Measurements from ENCODE around the gene APIP.

APIP gene

GRCh38 chr11:34881900-34882299 is 34.3 kb downstream of the APIP start:
- DNase-seq = no peak

GRCh38 chr11:34877375-34877975 is 38.7 kb downstream of the APIP start:
- DNase-seq = no peak

- DNase-seq = no peak
Observed at GRCh38 chr11:34874202-34874601, 42.0 kb downstream of the APIP start.

DNA sequence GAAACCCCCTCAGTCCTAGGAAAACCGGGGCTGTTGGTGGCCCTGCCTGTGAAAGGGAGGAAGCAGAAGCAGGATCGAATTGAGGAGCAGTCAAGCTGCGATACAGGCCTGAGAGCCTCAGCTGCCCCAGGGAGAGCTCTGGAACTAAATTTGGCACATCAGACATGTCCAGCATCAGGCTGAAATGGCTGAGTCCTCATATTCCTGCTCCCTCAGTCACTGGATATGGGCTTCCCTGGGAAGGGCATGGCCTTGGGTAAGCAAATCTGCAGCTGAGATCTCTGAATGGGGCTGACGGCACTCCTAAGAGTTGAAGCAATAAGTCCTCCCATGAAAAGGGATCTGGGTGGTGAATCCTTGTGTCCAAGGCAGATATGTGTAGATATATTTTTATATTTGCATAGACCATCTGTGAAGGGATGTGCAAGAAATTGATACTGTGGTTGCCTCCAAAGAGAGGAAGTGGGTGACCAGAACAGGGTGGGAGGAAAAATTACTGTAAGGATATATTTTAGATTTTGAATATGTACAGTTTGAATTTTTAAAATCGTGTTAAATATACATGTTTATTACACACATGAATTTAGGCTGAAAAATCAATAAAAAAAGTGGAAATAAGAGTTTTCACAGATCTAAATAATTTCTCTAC is 45.5 kb downstream of the APIP start:
- no peak for DNase-seq

DNA sequence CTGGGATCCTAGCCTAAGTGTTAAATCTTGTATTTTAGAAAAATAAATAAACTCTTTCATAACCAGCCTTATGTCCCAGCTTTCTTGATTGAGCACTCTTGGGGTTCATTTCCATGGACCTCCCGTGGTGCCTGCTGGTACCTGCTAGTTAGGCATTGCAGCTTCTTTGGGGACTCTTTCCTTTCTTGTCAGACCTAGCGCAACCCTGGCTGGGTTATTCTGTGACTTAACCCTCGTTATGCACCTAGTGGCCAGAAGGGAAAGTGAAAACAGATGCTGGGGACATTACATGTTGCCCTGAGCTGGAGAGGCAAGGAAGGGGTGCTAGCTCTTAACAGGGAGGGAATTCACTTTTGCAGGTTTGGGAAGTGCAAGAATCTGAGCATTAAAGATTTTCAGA is 46.8 kb downstream of the APIP start:
- DNase-seq = no peak

DNA sequence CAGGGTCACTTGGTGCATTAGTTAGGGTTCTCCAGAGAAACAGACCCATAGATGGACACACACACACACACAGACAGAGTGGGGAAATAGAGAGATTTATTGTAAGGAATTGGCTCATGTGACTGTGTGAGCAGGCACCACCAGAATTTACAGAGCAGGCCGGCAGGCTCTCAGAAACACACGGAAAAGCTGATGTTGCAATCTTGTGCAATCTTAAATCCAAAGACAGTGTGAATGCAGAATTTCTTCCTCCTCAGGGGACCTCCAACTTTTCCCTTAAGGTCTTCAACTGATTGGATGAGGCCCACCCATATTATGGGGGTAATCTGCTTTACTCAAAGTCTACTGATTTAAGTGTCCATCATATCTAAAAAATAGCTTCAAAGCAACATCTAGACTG is 49.8 kb downstream of the APIP start:
- no peak for DNase-seq

GRCh38 chr11:34865261-34865660 is 50.9 kb downstream of the APIP start:
- no peak for DNase-seq

- DNase-seq = no peak
Observed at GRCh38 chr11:34864424-34864823, 51.8 kb downstream of the APIP start.

DNA sequence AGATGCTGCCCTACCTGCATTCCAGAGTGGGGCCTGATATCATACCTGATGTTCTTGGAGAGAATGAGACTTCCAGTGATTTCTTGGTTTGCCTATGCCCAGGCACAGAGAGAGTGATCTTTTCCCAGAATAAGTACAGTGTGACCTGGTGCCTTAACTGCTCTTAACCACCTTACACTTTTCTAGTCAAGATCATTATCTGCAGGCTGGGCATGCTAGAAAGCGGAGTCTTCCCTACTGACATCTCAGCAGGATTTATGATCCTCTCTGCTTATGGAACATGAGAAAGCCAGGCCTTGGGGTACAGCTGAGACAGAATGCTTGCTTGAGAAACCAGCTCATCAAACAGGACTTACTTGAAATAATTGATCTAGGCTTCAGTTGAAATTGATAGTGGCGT is 53.1 kb downstream of the APIP start:
- DNase-seq = no peak

DNA sequence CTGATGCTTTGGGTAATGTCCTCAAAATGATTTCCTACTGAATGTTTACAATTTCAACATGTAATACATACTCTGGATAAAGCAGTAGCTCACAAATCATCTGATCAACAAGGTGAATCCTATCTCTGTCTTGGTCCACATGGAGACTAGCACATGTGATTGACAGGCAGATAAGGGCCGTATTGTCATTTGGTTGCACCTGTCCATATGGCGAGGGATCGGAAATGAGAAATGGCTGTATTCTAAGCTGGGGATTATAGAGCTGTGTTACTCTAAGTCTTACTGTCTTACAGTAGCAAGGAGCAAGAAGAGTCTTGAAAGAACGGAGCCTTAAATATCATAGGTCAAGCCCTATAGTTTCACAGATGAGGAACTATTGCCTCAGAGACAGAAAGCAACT is 55.7 kb downstream of the APIP start:
- DNase-seq = no peak

GRCh38 chr11:34860034-34860433 is 56.1 kb downstream of the APIP start:
- no peak for DNase-seq

GRCh38 chr11:34859496-34859895 is 56.7 kb downstream of the APIP start:
- no peak for DNase-seq

DNA sequence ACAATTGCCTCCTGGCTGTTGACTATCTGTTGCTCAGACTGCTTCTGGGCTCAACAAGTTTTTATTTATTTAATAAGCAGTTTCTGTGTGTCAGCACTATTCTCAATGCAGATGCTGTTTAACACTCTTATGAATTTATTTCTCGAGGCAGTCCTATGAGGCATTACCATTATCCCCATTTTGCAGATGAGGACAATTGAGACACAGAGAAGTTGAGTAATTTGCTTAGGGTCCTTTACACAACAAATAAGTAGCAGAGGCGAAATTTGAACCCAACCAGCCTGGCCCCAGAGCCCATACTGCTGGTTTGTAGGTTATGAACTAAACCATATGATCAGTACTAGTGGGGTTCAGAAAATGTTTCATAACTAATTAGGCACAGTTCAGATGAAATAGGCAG is 58.7 kb downstream of the APIP start:
- DNase-seq = no peak

GRCh38 chr11:34856251-34856650 is 59.9 kb downstream of the APIP start:
- DNase-seq = no peak

- no peak for DNase-seq
Observed at GRCh38 chr11:34855754-34856095, 60.5 kb downstream of the APIP start.

DNA sequence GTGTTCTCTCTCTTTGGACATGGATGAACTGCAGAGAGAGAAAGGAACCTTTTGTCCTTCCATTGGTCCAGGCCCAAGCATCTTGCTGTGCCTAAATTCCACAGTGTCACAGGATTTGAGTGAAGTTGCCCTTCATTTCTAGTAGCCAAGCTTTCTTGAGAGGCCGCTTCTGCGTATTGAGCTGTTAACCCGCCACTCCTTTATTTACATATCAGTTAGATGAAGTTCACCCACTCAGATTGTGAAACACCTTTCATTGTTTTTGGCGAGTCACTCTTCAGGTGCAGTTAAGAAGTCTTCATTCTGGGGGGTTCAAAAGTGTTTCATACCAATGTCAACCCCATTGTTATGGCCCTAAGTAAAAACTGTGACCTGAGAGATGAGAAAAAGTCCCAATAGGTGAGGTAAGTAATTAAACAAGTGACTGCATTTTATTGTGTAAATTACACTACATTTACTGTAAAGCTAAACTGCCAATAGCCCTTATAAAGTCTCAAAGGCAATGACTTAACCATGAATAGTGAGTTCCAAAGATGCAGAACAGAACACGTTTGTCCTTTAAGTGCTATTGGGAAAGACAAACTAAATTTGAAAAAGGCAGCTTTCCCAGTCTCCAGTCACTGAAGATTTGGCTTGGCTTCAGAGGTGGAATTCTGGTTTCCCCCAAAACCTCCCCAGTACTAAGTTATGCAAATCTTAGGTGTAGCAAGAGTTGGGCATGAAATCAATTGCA is 61.0 kb downstream of the APIP start:
- DNase-seq = no peak

DNA sequence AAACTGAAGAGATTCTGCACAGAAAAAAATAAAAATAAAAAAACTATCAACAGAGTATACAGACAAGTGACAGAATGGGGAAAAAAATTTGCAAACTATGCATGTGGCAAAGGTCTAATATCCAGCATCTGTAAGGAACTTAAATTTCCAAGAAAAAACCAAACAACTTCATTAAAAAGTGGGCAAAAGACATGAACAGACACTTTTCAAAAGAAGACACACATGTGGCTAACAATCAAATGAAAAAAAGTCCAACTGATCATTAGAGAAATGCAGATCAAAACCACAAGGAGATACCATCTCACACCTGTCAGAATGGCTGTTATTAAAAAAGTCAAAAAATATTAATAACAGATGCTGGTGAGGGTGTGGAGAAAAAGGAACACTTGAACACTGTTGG is 64.3 kb downstream of the APIP start:
- no peak for DNase-seq

- DNase-seq = no peak
Observed at GRCh38 chr11:34850334-34850733, 65.8 kb downstream of the APIP start.

DNA sequence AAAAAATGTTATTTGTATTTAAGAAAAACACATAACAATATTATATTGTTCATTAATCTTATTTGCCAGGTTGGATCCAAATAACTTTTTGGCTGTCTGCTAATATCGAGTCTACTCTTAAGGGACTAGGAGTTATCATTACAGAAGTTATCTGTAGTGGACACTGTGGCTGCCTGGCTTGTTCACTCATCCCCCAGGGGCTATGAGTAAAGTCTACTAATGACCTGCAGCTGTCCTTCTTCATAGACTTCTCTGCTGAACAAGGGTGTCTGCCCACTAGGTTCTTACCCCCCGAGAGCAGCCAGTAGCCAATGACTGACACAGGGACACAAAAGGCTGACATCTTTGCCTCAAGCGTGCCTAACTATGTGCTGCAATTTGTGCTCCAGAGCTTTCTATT is 69.7 kb downstream of the APIP start:
- no peak for DNase-seq

GRCh38 chr11:34844463-34845112 is 71.6 kb downstream of the APIP start:
- no peak for DNase-seq

GRCh38 chr11:34843271-34843670 is 72.9 kb downstream of the APIP start:
- DNase-seq = no peak

DNA sequence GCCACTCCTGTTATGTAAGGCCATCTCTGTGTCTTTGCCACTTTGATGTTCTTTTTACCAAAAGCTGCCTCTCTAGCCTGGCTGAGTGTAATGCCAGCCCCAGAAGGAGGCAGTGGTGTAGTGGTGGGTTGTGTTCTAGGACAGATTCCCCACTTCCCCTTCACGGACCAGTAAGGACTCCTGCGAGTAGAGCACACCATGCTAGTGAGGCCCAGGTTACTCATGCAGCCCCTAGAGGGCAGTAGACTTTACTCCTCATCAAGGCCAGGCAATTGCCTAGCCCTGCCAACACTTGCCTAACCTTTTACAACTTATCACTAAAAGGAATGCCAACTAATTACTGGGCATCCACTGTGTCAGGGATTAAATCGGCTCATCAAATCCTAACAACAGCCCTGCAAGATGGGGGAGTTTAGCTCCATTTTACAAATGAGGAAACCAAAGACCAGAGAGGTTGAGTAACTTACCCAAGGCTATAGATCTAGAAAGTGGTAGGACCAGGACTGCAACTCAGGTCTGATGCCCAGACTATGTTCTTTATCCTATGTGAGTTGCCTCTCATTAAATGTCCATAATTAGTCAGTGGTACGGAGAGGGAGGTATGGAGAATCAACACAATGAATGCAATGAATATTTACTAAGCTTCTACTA is 75.3 kb downstream of the APIP start:
- peak; percentile 6 for DNase-seq

DNA sequence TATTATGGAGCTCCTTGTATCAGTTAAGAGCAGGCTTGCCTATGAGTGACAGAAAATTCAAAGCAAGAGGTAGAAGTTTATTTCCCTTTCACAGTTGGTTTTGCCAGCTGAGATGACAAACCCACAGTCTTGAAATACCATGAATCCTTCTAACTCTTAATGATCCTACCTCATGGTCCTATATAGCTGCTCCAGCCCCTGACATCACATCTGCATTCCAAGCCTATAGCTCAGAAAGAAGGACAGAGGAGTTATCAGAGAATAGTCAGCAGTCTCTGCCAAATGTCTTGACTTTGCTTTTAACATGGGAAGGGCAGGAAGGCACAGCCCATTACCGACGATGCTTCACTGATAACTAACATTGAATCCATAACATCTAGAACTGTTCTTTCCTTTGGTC is 76.2 kb downstream of the APIP start:
- no peak for DNase-seq

Data from CD4-positive, alpha-beta T cell treated with Interleukin-4 for 4 hours (primary cell).